GM23338 (cell line): ENCODE results near the gene ABCC1. TPM values are rescaled to one million over a fixed set of nuclear protein-coding genes. Genes with fewer than 3 reads are reported as not detected.

Experiments used
- ATAC-seq: fragments of 200-7000 bp; cut with Tn5 transposase; 3 replicates; pipeline ENCODE4 v1.9.1; 2020
- DNase-seq: peaks from one replicate; pipeline ENCODE4 v3.0.0-alpha.2; 2015; ENCODE audit warnings: low spot score
- H2AFZ ChIP-seq: fragments of 200-600 bp; sonication (generic); 2 replicates; pipeline ENCODE4 v1.8.0; 2016; ENCODE audit warnings: antibody characterized with exemption, mild to moderate bottlenecking, moderate library complexity
- H3F3A ChIP-seq: fragments of 200-600 bp; sonication (generic); replicated peaks from 2 replicates; pipeline ENCODE4 v1.8.0; 2017; ENCODE audit warnings: antibody characterized with exemption, mixed run types, low read depth
- H3K27ac ChIP-seq: fragments of 200-600 bp; sonication (generic); 2 replicates; pipeline ENCODE4 v1.6.1; 2016; ENCODE audit warnings: low read depth
- H3K27me3 ChIP-seq: fragments of 200-600 bp; sonication (generic); 2 replicates; pipeline ENCODE4 v1.8.0; 2016; ENCODE audit warnings: mild to moderate bottlenecking, mixed run types, moderate library complexity; ENCODE audit not compliant: insufficient read depth
- H3K36me3 ChIP-seq: fragments of 200-600 bp; sonication (generic); 2 replicates; pipeline ENCODE4 v1.8.0; 2016; ENCODE audit warnings: mild to moderate bottlenecking; ENCODE audit not compliant: insufficient read depth
- H3K4me1 ChIP-seq: fragments of 200-600 bp; sonication (generic); 2 replicates; pipeline ENCODE4 v1.8.0; 2016; ENCODE audit warnings: mild to moderate bottlenecking, moderate library complexity; ENCODE audit not compliant: insufficient read depth
- H3K4me2 ChIP-seq: fragments of 200-600 bp; sonication (generic); 2 replicates; pipeline ENCODE4 v1.7.1; 2017; ENCODE audit warnings: mixed run types
- H3K4me3 ChIP-seq: fragments of 200-600 bp; sonication (generic); 2 replicates; pipeline ENCODE4 v1.6.1; 2016; ENCODE audit warnings: mixed run types
- H3K79me2 ChIP-seq: fragments of 200-600 bp; sonication (generic); replicated peaks from 2 replicates; pipeline ENCODE4 v1.8.0; 2017; ENCODE audit warnings: mild to moderate bottlenecking; ENCODE audit not compliant: insufficient read depth
- H3K9me2 ChIP-seq: fragments of 200-600 bp; sonication (generic); 2 replicates; pipeline ENCODE4 v1.8.0; 2017; ENCODE audit not compliant: insufficient read depth
- H4K20me1 ChIP-seq: fragments of 200-600 bp; sonication (generic); replicated peaks from 2 replicates; pipeline ENCODE4 v1.8.0; 2017; ENCODE audit warnings: mild to moderate bottlenecking; ENCODE audit not compliant: insufficient read depth
- H3K27ac Mint-ChIP-seq: 2 replicates; pipeline ENCODE4 v1.8.0; 2020; ENCODE audit warnings: inconsistent platforms, mild to moderate bottlenecking, moderate library complexity, mixed read lengths
- H3K27me3 Mint-ChIP-seq: 3 replicates; pipeline ENCODE4 v1.8.0; 2022; ENCODE audit warnings: low read depth, mild to moderate bottlenecking, moderate library complexity, mixed read lengths, inconsistent platforms; ENCODE audit not compliant: insufficient read depth, poor library complexity
- H3K36me3 Mint-ChIP-seq: 3 replicates; pipeline ENCODE4 v1.8.0; 2021; ENCODE audit warnings: low read depth, mild to moderate bottlenecking, inconsistent platforms, moderate library complexity, mixed read lengths
- H3K4me1 Mint-ChIP-seq: 3 replicates; pipeline ENCODE4 v1.8.0; 2020; ENCODE audit warnings: mild to moderate bottlenecking, inconsistent platforms, mixed read lengths
- H3K4me3 Mint-ChIP-seq: 3 replicates; pipeline ENCODE4 v1.8.0; 2021; ENCODE audit warnings: moderate library complexity, mild to moderate bottlenecking, inconsistent platforms, mixed read lengths
- H3K9me3 Mint-ChIP-seq: 3 replicates; pipeline ENCODE4 v1.8.0; 2020; ENCODE audit warnings: moderate library complexity, mild to moderate bottlenecking, inconsistent platforms, mixed read lengths
- CREB1 ChIP-seq: fragments of 250-450 bp; sonication (Bioruptor Pico); IDR thresholded peaks from 2 replicates; pipeline ENCODE4 v1.5.0; 2020; ENCODE audit warnings: low read depth, mild to moderate bottlenecking, moderate library complexity
- EZH2 ChIP-seq: fragments of 200-600 bp; sonication (generic); IDR thresholded peaks from one replicate; pipeline ENCODE4 v1.8.0; 2017; ENCODE audit warnings: antibody characterized with exemption, mild to moderate bottlenecking, low read depth; ENCODE audit not compliant: unreplicated experiment
- EZH2phosphoT487 ChIP-seq: fragments of 200-600 bp; sonication (generic); IDR thresholded peaks from one replicate; pipeline ENCODE4 v1.8.1; 2018; ENCODE audit warnings: antibody characterized with exemption; ENCODE audit not compliant: unreplicated experiment
- JUNB ChIP-seq: IDR thresholded peaks from one replicate; pipeline ENCODE4 v1.6.1; 2016; ENCODE audit warnings: antibody characterized with exemption; ENCODE audit not compliant: unreplicated experiment
- NANOG ChIP-seq: IDR thresholded peaks from 2 replicates; pipeline ENCODE4 v1.6.1; 2016; ENCODE audit warnings: antibody characterized with exemption, borderline replicate concordance
- POLR2AphosphoS5 ChIP-seq: IDR thresholded peaks from 2 replicates; pipeline ENCODE4 v1.6.1; 2016; ENCODE audit warnings: antibody characterized with exemption, low read depth
- REST ChIP-seq: IDR thresholded peaks from one replicate; pipeline ENCODE4 v1.6.1; 2018; ENCODE audit warnings: antibody characterized with exemption; ENCODE audit not compliant: unreplicated experiment
- STAT1 ChIP-seq: IDR thresholded peaks from one replicate; pipeline ENCODE4 v1.6.1; 2016; ENCODE audit warnings: antibody characterized with exemption; ENCODE audit not compliant: unreplicated experiment
- ZNF114 ChIP-seq: fragments of 250-450 bp; sonication (Bioruptor Pico); IDR thresholded peaks from 2 replicates; pipeline ENCODE4 v1.5.0; 2020; ENCODE audit warnings: mild to moderate bottlenecking, moderate library complexity
- ZNF331 ChIP-seq: fragments of 250-450 bp; sonication (Bioruptor Pico); IDR thresholded peaks from 2 replicates; pipeline ENCODE4 v1.5.0; 2020; ENCODE audit warnings: low read depth, mild to moderate bottlenecking, moderate library complexity
- polyA plus RNA-seq: library from polyadenylated mRNA; unstranded; fragments of >200 nt; fragmentation: Nextera tagmentation; extraction: Ambion mirVana; gene quantifications from 2 replicates; pipeline ENCODE4 v1.2.1, GENCODE V29; 2016
- total RNA-seq: library from RNA; depleted of rRNA; stranded (reverse); fragments of >200 nt; shearing (Covaris generic); gene quantifications from 2 replicates; pipeline ENCODE4 v1.2.3, GENCODE V29; 2014
- TF ChIP-seq, protein P1 (sequence below): IDR thresholded peaks from 2 replicates; pipeline ENCODE4 v1.6.1; 2016; ENCODE audit warnings: antibody characterized with exemption
- TF ChIP-seq, protein P2 (sequence below): fragments of 250-450 bp; sonication (Bioruptor Pico); IDR thresholded peaks from 2 replicates; pipeline ENCODE4 v1.5.0; 2020; ENCODE audit warnings: mild to moderate bottlenecking, moderate library complexity
- TF ChIP-seq, protein P3 (sequence below), 2 experiments: fragments of 200-600 bp in 1 of 2; sonication (generic) in 1 of 2; conservative IDR thresholded peaks; 2 replicates each; pipeline versions ENCODE4 v1.5.1 to v1.6.1; 2016 to 2017; ENCODE audit warnings: antibody characterized with exemption in 2 of 2, low read depth in 2 of 2, mild to moderate bottlenecking in 2 of 2, moderate library complexity in 1 of 2

ABCC1 gene
- total and polyA plus RNA-seq, 2 experiments from 2014 or later = 11.0 to 46.6 TPM

GRCh38 chr16:16045879-16046278 lies 96.5 kb downstream of the ABCC1 start (continued):
- TF ChIP-seq CREB1 (CRISPR knock-in tag) = no peak
- TF ChIP-seq ZNF331 = no peak

GRCh38 chr16:16047761-16048160 lies 98.3 kb downstream of the ABCC1 start:
- H3K4me3 ChIP-seq = no peak overlapping the region
- DNase-seq = no peak

More at GRCh38 chr16:16047761-16048160, 98.3 kb downstream of the ABCC1 start:
- Mint-ChIP-seq H3K27ac (no peak overlapping the region), H3K4me3 (no peak overlapping the region), H3K27me3 (peaks cover 3% of the 10 kb centered on the region), H3K4me1 (peaks cover 2% of the 10 kb centered on the region; the same call in 2 of the 3 replicates), H3K9me3 (no peaks in the 10 kb centered on the region), H3K36me3 (peaks cover 78% of the 10 kb centered on the region)
- no peak for ATAC-seq
- no peak overlapping the region for H3K4me2 ChIP-seq
- peaks cover 26% of the 10 kb centered on the region for H3K36me3 ChIP-seq
- TF ChIP-seq, protein P1, sequence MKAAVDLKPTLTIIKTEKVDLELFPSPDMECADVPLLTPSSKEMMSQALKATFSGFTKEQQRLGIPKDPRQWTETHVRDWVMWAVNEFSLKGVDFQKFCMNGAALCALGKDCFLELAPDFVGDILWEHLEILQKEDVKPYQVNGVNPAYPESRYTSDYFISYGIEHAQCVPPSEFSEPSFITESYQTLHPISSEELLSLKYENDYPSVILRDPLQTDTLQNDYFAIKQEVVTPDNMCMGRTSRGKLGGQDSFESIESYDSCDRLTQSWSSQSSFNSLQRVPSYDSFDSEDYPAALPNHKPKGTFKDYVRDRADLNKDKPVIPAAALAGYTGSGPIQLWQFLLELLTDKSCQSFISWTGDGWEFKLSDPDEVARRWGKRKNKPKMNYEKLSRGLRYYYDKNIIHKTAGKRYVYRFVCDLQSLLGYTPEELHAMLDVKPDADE = no peak
- TF ChIP-seq EZH2 = no peak
- no peak for TF ChIP-seq JUNB
- TF ChIP-seq POLR2AphosphoS5 = no peak
- no peak for TF ChIP-seq NANOG
- no peak for TF ChIP-seq ZNF331
- TF ChIP-seq ZNF114 = no peak
- TF ChIP-seq EZH2phosphoT487 = no peak
- TF ChIP-seq STAT1 = no peak
- TF ChIP-seq, protein P2, sequence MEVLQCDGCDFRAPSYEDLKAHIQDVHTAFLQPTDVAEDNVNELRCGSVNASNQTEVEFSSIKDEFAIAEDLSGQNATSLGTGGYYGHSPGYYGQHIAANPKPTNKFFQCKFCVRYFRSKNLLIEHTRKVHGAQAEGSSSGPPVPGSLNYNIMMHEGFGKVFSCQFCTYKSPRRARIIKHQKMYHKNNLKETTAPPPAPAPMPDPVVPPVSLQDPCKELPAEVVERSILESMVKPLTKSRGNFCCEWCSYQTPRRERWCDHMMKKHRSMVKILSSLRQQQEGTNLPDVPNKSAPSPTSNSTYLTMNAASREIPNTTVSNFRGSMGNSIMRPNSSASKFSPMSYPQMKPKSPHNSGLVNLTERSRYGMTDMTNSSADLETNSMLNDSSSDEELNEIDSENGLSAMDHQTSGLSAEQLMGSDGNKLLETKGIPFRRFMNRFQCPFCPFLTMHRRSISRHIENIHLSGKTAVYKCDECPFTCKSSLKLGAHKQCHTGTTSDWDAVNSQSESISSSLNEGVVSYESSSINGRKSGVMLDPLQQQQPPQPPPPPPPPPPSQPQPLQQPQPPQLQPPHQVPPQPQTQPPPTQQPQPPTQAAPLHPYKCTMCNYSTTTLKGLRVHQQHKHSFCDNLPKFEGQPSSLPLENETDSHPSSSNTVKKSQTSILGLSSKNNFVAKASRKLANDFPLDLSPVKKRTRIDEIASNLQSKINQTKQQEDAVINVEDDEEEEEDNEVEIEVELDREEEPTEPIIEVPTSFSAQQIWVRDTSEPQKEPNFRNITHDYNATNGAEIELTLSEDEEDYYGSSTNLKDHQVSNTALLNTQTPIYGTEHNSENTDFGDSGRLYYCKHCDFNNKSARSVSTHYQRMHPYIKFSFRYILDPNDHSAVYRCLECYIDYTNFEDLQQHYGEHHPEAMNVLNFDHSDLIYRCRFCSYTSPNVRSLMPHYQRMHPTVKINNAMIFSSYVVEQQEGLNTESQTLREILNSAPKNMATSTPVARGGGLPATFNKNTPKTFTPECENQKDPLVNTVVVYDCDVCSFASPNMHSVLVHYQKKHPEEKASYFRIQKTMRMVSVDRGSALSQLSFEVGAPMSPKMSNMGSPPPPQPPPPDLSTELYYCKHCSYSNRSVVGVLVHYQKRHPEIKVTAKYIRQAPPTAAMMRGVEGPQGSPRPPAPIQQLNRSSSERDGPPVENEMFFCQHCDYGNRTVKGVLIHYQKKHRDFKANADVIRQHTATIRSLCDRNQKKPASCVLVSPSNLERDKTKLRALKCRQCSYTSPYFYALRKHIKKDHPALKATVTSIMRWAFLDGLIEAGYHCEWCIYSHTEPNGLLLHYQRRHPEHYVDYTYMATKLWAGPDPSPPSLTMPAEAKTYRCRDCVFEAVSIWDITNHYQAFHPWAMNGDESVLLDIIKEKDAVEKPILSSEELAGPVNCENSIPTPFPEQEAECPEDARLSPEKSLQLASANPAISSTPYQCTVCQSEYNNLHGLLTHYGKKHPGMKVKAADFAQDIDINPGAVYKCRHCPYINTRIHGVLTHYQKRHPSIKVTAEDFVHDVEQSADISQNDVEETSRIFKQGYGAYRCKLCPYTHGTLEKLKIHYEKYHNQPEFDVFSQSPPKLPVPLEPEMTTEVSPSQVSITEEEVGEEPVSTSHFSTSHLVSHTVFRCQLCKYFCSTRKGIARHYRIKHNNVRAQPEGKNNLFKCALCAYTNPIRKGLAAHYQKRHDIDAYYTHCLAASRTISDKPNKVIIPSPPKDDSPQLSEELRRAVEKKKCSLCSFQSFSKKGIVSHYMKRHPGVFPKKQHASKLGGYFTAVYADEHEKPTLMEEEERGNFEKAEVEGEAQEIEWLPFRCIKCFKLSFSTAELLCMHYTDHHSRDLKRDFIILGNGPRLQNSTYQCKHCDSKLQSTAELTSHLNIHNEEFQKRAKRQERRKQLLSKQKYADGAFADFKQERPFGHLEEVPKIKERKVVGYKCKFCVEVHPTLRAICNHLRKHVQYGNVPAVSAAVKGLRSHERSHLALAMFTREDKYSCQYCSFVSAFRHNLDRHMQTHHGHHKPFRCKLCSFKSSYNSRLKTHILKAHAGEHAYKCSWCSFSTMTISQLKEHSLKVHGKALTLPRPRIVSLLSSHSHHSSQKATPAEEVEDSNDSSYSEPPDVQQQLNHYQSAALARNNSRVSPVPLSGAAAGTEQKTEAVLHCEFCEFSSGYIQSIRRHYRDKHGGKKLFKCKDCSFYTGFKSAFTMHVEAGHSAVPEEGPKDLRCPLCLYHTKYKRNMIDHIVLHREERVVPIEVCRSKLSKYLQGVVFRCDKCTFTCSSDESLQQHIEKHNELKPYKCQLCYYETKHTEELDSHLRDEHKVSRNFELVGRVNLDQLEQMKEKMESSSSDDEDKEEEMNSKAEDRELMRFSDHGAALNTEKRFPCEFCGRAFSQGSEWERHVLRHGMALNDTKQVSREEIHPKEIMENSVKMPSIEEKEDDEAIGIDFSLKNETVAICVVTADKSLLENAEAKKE (CRISPR knock-in tag) = no peak
- TF ChIP-seq, protein P3, sequence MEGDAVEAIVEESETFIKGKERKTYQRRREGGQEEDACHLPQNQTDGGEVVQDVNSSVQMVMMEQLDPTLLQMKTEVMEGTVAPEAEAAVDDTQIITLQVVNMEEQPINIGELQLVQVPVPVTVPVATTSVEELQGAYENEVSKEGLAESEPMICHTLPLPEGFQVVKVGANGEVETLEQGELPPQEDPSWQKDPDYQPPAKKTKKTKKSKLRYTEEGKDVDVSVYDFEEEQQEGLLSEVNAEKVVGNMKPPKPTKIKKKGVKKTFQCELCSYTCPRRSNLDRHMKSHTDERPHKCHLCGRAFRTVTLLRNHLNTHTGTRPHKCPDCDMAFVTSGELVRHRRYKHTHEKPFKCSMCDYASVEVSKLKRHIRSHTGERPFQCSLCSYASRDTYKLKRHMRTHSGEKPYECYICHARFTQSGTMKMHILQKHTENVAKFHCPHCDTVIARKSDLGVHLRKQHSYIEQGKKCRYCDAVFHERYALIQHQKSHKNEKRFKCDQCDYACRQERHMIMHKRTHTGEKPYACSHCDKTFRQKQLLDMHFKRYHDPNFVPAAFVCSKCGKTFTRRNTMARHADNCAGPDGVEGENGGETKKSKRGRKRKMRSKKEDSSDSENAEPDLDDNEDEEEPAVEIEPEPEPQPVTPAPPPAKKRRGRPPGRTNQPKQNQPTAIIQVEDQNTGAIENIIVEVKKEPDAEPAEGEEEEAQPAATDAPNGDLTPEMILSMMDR (conservative IDR thresholded peaks at IDR 0.05; ENCODE audit: low read depth in 2 of 2) = no peak
- TF ChIP-seq REST = no peak
- TF ChIP-seq CREB1 (CRISPR knock-in tag) = no peak
- H3K79me2 ChIP-seq = no peaks in the 10 kb centered on the region
- H3K4me1 ChIP-seq = no peaks in the 10 kb centered on the region
- no peaks in the 10 kb centered on the region for H3K27me3 ChIP-seq
- H3K27ac ChIP-seq = no peak overlapping the region
- H4K20me1 ChIP-seq = peaks cover 12% of the 10 kb centered on the region
- no peaks in the 10 kb centered on the region for H3K9me2 ChIP-seq
- no peaks in the 10 kb centered on the region for H3F3A ChIP-seq
- H2AFZ ChIP-seq = no peak overlapping the region
